Nephron progenitor cell (in vitro differentiated cells): ENCODE results near the gene FUT1.

Experiments used
- DNase-seq: peaks from one replicate; pipeline ENCODE4 v3.0.0; 2021
- H3K27ac Mint-ChIP-seq: 2 replicates; pipeline ENCODE4 v1.8.0; 2021; ENCODE audit warnings: mild to moderate bottlenecking, moderate library complexity, mixed read lengths
- H3K27me3 Mint-ChIP-seq: 2 replicates; pipeline ENCODE4 v1.8.0; 2021; ENCODE audit warnings: mild to moderate bottlenecking, low read depth, mixed read lengths; ENCODE audit not compliant: poor library complexity
- H3K36me3 Mint-ChIP-seq: 2 replicates; pipeline ENCODE4 v1.8.0; 2021; ENCODE audit warnings: low read depth, mixed read lengths
- H3K4me1 Mint-ChIP-seq: 2 replicates; pipeline ENCODE4 v1.8.0; 2021; ENCODE audit warnings: mixed read lengths
- H3K4me3 Mint-ChIP-seq: 2 replicates; pipeline ENCODE4 v1.8.0; 2021; ENCODE audit warnings: mild to moderate bottlenecking, moderate library complexity, mixed read lengths
- H3K9me3 Mint-ChIP-seq: 2 replicates; pipeline ENCODE4 v1.8.0; 2021; ENCODE audit warnings: mild to moderate bottlenecking, moderate library complexity, mixed read lengths
- CTCF ChIP-seq: fragments of 200-600 bp; sonication (generic); IDR thresholded peaks from 2 replicates; pipeline ENCODE4 v1.5.0; 2021; ENCODE audit warnings: antibody characterized with exemption

FUT1 gene

GRCh38 chr19:48739404-48740163 lies 12.9 kb downstream of the FUT1 start:
- Mint-ChIP-seq H3K9me3 (no peaks in the 10 kb centered on the region), H3K36me3 (no peaks in the 10 kb centered on the region), H3K27ac (no peak overlapping the region), H3K4me1 (peaks cover 42% of the 10 kb centered on the region), H3K4me3 (peak overlapping the region; percentile 71), H3K27me3 (peaks cover 47% of the 10 kb centered on the region)
- no peak for DNase-seq
- TF ChIP-seq CTCF: no peak

GRCh38 chr19:48738557-48739403 lies 13.7 kb downstream of the FUT1 start:
- H3K4me1 Mint-ChIP-seq: peaks cover 42% of the 10 kb centered on the region
- no peaks in the 10 kb centered on the region for H3K36me3 Mint-ChIP-seq
- DNase-seq: peak; percentile 100
- peak overlapping the region; percentile 95 for H3K27ac Mint-ChIP-seq
- H3K4me3 Mint-ChIP-seq: peak overlapping the region; percentile 83
- H3K9me3 Mint-ChIP-seq: no peaks in the 10 kb centered on the region
- TF ChIP-seq CTCF: no peak
- peaks cover 47% of the 10 kb centered on the region for H3K27me3 Mint-ChIP-seq

- Mint-ChIP-seq H3K4me1 (peaks cover 42% of the 10 kb centered on the region), H3K27ac (no peak overlapping the region), H3K27me3 (peaks cover 46% of the 10 kb centered on the region), H3K4me3 (peak overlapping the region; percentile 54), H3K9me3 (no peaks in the 10 kb centered on the region), H3K36me3 (no peaks in the 10 kb centered on the region)
- TF ChIP-seq CTCF: no peak
- no peak for DNase-seq
Observed at GRCh38 chr19:48737360-48737998, 15.0 kb downstream of the FUT1 start.

GRCh38 chr19:48735031-48735615 lies 17.3 kb downstream of the FUT1 start:
- Mint-ChIP-seq H3K9me3 (no peaks in the 10 kb centered on the region), H3K4me3 (peak overlapping the region; percentile 79), H3K27me3 (peaks cover 32% of the 10 kb centered on the region), H3K4me1 (peaks cover 26% of the 10 kb centered on the region), H3K36me3 (peaks cover 4% of the 10 kb centered on the region), H3K27ac (no peak overlapping the region)
- DNase-seq: peak; percentile 64
- TF ChIP-seq CTCF: no peak

GRCh38 chr19:48734625-48735024 lies 17.8 kb downstream of the FUT1 start:
- Mint-ChIP-seq H3K27ac (no peak overlapping the region), H3K4me3 (peak overlapping the region; percentile 79), H3K4me1 (peaks cover 26% of the 10 kb centered on the region), H3K9me3 (no peaks in the 10 kb centered on the region), H3K36me3 (peaks cover 4% of the 10 kb centered on the region), H3K27me3 (peaks cover 28% of the 10 kb centered on the region)
- no peak for DNase-seq
- TF ChIP-seq CTCF: no peak
